ENCODE data around the gene ELMOD3.
"Not testable (repeated sequence)": the region's sequence is repeated elsewhere in the genome, so short reads cannot be mapped to it uniquely, and the experiment has no call there.

ELMOD3 gene

DNA sequence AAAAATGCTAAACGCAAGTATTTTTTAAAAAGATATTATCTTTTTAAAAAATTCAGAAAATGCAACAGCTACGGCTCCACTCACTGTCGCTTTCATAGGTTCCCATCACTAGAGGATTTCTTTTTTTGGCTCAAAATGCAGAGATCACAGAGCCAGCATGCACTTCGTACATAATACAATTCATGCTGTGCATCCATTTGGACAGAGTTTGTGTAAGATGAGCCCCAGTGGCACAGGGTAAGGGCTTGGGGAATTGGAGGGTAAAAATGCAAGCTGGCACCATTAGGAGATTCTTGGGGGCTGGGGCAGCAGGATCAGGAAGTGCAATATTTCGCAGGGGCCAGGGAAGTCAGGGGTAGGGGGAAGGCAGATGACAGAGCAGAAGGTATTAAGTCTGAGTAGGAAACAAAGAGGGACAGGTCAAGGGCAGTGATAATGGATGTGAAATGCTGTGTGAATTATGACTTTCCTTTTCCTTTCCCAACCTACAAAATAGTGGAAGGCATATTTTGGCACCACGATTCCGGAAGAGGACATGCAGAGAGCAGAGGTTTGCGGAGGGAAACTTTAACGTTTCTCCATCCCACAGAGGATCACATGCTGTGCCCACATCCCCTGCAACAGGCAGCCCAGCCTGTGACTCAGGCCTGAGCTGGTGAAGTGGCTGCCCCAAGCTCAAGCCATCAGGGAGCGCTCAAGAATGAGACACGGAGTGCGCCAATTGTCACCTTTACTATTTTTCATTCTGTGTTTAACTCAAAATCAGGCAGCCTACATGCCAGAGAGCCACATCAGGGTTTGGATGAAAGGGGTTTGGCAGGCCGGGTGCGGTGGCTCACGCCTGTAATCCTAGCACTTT is 50.9 kb downstream of the ELMOD3 start:
- H3K27ac ChIP-seq (ENCODE audit: low read length) = no peak overlapping the region
- no peak overlapping the region for H3K9ac ChIP-seq (ENCODE audit: low read length in 2 of 2)
- H3K4me3 ChIP-seq (ENCODE audit: low read length in 2 of 2) = no peak overlapping the region
- no peaks in the 10 kb centered on the region for H3K27me3 ChIP-seq (ENCODE audit: control insufficient read depth in 1 of 2, insufficient read depth in 2 of 2, low read length in 2 of 2)
- H3K36me3 ChIP-seq (ENCODE audit: control insufficient read depth in 2 of 2, insufficient read depth in 2 of 2, low read length in 2 of 2) = peaks cover 0 to 2% of the 10 kb centered on the region in 2 donors
- H3K9me3 ChIP-seq (ENCODE audit: control insufficient read depth in 2 of 2, low read length in 2 of 2) = no peaks in the 10 kb centered on the region
- peaks cover 23% of the 10 kb centered on the region for H3K4me1 ChIP-seq (ENCODE audit: control insufficient read depth, insufficient read depth, low read length)

DNA sequence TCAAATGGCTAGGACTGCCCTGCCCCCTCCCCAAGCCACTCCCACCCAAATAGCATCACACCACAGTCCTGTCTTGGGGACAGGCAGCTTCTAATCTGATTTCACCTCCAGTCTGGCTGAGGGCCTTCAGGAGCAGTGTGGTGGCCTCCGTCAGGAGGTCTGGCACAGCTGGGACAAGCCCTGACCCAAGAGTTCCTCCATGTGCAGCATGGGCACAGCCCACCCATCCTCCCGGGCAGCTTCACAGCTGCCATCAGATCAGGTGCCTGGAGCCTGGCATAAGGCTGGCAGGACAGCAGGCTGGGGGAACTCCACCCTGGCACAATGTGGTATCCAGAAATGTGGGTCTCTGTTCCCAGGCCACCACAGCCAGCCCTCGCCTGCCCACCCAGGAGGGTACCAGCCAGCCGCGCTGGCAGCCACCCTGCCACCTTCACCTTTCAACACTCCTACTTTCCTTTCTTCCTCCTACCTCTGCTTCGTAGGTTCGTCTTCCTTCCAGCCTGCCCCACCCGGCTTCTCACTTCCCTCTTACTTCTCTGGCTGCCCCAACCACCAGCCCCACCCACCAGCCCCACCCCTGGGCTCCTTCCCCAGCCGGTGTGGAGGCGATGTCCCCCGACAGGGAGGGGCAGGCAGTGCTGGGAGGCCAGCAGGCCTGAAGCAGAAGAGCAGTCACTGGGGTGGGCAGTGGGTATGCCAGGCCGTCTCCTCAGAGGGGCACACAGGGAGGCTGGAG is 55.4 kb downstream of the ELMOD3 start, which contains the start of gene CAPG:
Gene CAPG, minus strand, starts transcription at position 522 of the 739 bp plus-strand sequence. CDS start 8,221 bp downstream, outside the sequence.
- Histone ChIP-seq H3K4me3 (ENCODE audit: low read length in 2 of 2) (no peak within 1 kb of the TSS), H3K27me3 (ENCODE audit: control insufficient read depth in 1 of 2, insufficient read depth in 2 of 2, low read length in 2 of 2) (no peaks in the 10 kb centered on the region), H3K36me3 (ENCODE audit: control insufficient read depth in 2 of 2, insufficient read depth in 2 of 2, low read length in 2 of 2) (no peaks in the 10 kb centered on the region), H3K9ac (ENCODE audit: low read length in 2 of 2) (no peak within 1 kb of the TSS), H3K9me3 (ENCODE audit: control insufficient read depth in 2 of 2, low read length in 2 of 2) (no peaks in the 10 kb centered on the region), H3K27ac (ENCODE audit: low read length) (no peak within 1 kb of the TSS), H3K4me1 (ENCODE audit: control insufficient read depth, insufficient read depth, low read length) (peaks cover 22% of the 10 kb centered on the region)

DNA sequence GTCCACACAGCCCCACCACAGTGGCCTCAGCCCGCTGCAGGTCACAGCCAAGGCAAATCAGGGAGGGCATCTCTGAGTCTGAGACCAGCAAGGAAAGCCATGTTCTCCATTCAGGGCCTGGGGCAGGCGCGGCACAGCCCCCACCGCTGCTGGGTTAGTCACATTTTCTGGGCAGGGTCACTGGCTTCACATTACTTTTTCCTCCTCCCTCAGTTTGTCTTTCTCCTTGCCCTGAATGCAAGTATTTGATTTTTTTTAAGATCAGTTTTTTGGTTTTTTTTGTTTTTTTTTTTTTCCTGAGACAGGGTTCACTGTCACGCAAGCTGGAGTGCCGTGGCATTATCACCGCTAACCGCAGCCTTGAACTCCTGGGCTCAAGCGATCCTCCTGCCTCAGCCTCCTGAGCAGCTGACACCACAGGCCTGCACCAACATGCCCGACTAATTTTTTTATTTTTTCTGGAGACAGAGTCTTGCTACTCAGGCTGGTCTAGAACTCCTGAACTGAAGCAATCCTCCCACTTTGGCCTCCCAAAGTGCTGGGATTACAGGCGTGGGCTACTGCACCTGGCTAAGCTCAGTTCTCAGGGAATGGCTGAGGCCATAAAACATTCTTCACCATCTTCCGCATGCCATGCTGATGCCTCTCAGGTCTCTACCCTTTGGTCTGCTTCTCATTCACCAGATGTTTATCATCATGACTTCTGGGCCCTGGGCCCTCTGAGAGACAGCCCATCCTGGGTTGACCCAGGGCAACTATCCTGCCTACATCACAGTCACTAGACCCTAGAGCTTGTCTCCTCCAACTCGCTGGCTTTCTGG is 56.2 kb downstream of the ELMOD3 start:
- Histone ChIP-seq H3K4me3 (ENCODE audit: low read length in 2 of 2) (no peak overlapping the region), H3K27ac (ENCODE audit: low read length) (no peak overlapping the region), H3K4me1 (ENCODE audit: control insufficient read depth, insufficient read depth, low read length) (peaks cover 22% of the 10 kb centered on the region), H3K9me3 (ENCODE audit: control insufficient read depth in 2 of 2, low read length in 2 of 2) (no peaks in the 10 kb centered on the region), H3K36me3 (ENCODE audit: control insufficient read depth in 2 of 2, insufficient read depth in 2 of 2, low read length in 2 of 2) (no peaks in the 10 kb centered on the region), H3K27me3 (ENCODE audit: control insufficient read depth in 1 of 2, insufficient read depth in 2 of 2, low read length in 2 of 2) (no peaks in the 10 kb centered on the region), H3K9ac (ENCODE audit: low read length in 2 of 2) (no peak overlapping the region)

DNA sequence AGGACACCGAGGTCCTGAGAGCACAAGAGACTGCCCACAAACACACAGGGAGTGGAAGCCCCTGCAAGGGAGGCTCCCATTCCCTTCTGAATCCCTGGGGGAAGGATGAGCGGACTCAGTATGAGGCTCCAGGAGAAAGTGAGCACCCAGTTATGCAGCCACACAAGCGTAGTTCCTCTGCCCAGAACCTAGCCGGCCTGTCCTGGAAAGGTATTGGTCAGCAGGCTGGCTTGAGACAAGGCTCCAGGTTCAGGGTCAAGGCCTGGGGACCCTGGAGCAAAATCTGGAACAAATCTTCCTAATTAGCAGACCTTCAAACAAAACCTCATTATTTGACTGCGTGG is 56.8 kb downstream of the ELMOD3 start:
- H3K9me3 ChIP-seq (ENCODE audit: control insufficient read depth in 2 of 2, low read length in 2 of 2) = no peaks in the 10 kb centered on the region

DNA sequence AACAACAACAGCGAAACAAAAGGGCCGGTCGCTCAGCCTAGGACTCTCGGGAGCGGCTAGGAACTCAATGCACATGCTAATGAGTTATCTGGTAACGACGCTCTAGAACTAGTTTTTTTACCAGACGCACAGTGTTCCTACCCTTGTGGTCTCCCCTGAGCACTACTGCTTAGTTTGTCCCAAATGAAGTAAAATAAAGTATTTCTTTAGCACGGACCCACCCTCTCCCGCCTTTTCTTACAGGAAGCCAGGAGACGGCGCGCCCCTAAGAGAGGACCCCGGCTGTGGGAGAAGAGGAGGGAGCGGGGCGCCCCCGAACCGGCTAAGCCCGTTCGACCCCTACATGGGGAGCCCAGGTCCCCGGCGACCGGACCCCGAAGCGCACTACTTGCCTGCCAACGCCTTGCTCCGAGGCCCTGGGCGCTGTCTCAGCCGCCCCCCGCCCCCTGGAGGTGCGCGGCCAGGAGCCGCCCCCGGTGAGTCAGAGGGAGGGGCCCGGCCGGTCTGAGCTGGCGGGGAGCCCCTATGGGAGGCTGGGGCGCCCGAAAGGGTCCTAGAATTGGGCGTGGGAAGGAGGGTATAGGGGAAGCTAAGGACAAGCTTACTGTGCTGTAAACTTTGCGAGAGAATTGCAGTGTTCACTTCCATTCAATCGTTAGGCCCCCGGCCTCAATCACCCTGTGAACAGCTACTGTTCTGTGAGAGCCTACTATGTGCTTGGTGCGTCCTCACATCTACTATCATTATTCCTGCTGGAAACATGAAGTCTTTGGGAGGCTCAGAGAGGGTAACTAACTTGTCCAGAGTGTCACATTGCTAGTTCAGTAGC is 59.2 kb downstream of the ELMOD3 start:
- H3K4me1 ChIP-seq (ENCODE audit: control insufficient read depth, insufficient read depth, low read length) = peaks cover 19% of the 10 kb centered on the region
- no peaks in the 10 kb centered on the region for H3K36me3 ChIP-seq (ENCODE audit: control insufficient read depth in 2 of 2, insufficient read depth in 2 of 2, low read length in 2 of 2)
- no peak overlapping the region for H3K27ac ChIP-seq (ENCODE audit: low read length)
- no peaks in the 10 kb centered on the region for H3K9me3 ChIP-seq (ENCODE audit: control insufficient read depth in 2 of 2, low read length in 2 of 2)
- no peaks in the 10 kb centered on the region for H3K27me3 ChIP-seq (ENCODE audit: control insufficient read depth in 1 of 2, insufficient read depth in 2 of 2, low read length in 2 of 2)
- peak overlapping the region; percentile 80 to 81 for H3K4me3 ChIP-seq (ENCODE audit: low read length in 2 of 2)
- peak overlapping the region; percentile 76 for H3K9ac ChIP-seq (ENCODE audit: low read length in 2 of 2)

More for the DNA sequence above, 56.8 kb downstream of the ELMOD3 start:
- no peak overlapping the region for H3K9ac ChIP-seq (ENCODE audit: low read length in 2 of 2)
- H3K36me3 ChIP-seq (ENCODE audit: control insufficient read depth in 2 of 2, insufficient read depth in 2 of 2, low read length in 2 of 2) = no peaks in the 10 kb centered on the region
- H3K27ac ChIP-seq (ENCODE audit: low read length) = no peak overlapping the region
- no peak overlapping the region for H3K4me3 ChIP-seq (ENCODE audit: low read length in 2 of 2)
- no peaks in the 10 kb centered on the region for H3K27me3 ChIP-seq (ENCODE audit: control insufficient read depth in 1 of 2, insufficient read depth in 2 of 2, low read length in 2 of 2)
- peaks cover 22% of the 10 kb centered on the region for H3K4me1 ChIP-seq (ENCODE audit: control insufficient read depth, insufficient read depth, low read length)

DNA sequence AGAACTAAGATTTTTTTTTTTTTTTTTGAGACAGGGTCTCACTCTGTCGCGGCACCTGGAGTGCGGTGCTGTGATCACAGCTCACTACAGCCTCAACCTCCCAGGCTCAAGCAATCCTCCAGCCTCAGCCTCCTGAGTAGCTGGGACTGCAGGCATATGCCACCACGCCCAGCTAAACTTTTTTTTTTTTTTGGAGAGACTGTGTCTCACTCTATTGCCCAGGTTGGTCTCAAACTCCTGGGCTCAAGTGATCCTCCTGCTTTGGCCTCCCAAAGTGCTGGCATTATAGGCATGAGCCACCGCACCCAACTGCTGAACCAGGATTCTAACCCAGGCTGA is 59.8 kb downstream of the ELMOD3 start:
- not testable (repeated sequence) for H3K27me3 ChIP-seq (ENCODE audit: control insufficient read depth in 1 of 2, insufficient read depth in 2 of 2, low read length in 2 of 2); H3K27ac ChIP-seq (ENCODE audit: low read length); H3K36me3 ChIP-seq (ENCODE audit: control insufficient read depth in 2 of 2, insufficient read depth in 2 of 2, low read length in 2 of 2); H3K9me3 ChIP-seq (ENCODE audit: control insufficient read depth in 2 of 2, low read length in 2 of 2)
- Histone ChIP-seq H3K9ac (ENCODE audit: low read length in 2 of 2) (peak overlapping the region; percentile 76), H3K4me1 (ENCODE audit: control insufficient read depth, insufficient read depth, low read length) (peaks cover 23% of the 10 kb centered on the region), H3K4me3 (ENCODE audit: low read length in 2 of 2) (peak overlapping the region; percentile 80 to 81)

DNA sequence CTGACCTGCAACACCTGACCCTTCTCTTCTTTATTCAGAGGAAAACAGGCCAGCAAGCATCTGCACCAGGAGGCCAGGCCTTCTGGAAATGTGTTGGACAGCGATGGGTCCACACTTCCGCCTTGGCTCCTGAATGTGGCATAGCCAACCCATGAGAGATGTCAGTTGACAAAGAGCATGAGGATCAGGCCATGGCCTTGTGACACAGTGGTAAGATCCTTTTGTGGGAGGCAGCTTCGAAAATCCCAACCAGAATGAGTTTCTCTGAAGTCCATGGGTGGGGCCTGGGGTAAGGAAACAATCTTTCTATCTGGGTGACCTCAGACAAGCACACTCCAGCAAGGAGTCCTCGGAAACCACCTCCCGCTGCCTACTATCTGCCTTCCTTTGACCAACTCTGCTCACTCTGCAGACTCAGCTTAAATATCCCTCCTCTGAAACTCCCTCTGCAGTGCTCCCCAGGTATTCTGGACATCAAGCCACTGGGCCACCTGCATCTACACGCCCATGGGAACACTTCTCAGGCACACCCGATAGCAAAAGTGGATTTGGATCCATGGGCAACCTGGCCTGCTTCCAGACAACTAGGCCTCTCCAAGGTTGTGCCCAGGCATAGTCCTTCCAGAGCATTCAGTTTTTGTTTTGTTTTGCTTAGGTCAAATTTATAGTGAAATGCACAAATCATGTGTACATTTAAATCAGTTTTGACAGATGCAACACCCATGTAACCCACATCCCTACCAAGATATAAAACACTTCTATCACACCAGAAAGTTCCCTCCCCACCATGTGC is 60.4 kb downstream of the ELMOD3 start:
- H3K27ac ChIP-seq (ENCODE audit: low read length) = no peak overlapping the region
- no peak overlapping the region for H3K9ac ChIP-seq (ENCODE audit: low read length in 2 of 2)
- no peak overlapping the region for H3K4me3 ChIP-seq (ENCODE audit: low read length in 2 of 2)
- no peaks in the 10 kb centered on the region for H3K36me3 ChIP-seq (ENCODE audit: control insufficient read depth in 2 of 2, insufficient read depth in 2 of 2, low read length in 2 of 2)
- H3K9me3 ChIP-seq (ENCODE audit: control insufficient read depth in 2 of 2, low read length in 2 of 2) = no peaks in the 10 kb centered on the region
- no peaks in the 10 kb centered on the region for H3K27me3 ChIP-seq (ENCODE audit: control insufficient read depth in 1 of 2, insufficient read depth in 2 of 2, low read length in 2 of 2)
- H3K4me1 ChIP-seq (ENCODE audit: control insufficient read depth, insufficient read depth, low read length) = peaks cover 20% of the 10 kb centered on the region

DNA sequence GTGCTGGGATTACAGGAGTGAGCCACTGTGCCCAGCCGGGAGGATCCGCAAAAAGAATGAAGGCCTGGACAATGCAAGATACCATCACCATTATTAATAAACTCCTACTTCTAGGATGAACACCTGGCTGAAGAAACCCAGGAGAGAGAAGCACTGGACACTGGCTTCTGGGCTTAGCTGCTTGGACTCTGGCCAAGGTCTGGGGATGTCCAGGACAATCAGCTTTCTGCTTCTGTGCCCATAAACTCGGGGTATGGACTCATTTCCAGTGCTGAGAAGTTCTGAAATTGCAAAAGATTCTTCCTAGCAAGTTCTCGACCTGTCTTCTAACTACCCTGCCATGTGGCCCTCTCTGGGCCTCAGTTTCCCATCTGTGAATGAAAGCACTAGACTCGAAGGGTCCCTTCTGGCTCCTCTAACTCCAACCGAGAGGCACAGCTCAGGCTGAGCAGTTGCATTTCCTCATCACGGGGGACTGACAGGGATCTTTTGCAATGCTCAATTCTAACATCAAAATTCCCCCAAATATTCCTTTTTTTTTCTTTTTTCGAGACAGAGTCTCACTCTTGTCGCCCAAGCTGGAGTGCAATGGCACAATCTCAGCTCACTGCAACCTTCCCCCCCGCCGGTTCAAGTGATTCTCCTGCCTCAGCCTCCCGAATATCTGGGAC is 61.5 kb downstream of the ELMOD3 start:
- H3K9me3 ChIP-seq (ENCODE audit: control insufficient read depth in 2 of 2, low read length in 2 of 2) = no peaks in the 10 kb centered on the region
- no peaks in the 10 kb centered on the region for H3K36me3 ChIP-seq (ENCODE audit: control insufficient read depth in 2 of 2, insufficient read depth in 2 of 2, low read length in 2 of 2)
- no peak overlapping the region for H3K9ac ChIP-seq (ENCODE audit: low read length in 2 of 2)
- no peak overlapping the region for H3K27ac ChIP-seq (ENCODE audit: low read length)
- H3K4me3 ChIP-seq (ENCODE audit: low read length in 2 of 2) = no peak overlapping the region
- no peaks in the 10 kb centered on the region for H3K27me3 ChIP-seq (ENCODE audit: control insufficient read depth in 1 of 2, insufficient read depth in 2 of 2, low read length in 2 of 2)
- H3K4me1 ChIP-seq (ENCODE audit: control insufficient read depth, insufficient read depth, low read length) = peaks cover 25% of the 10 kb centered on the region
